AG04449 (cell line): ENCODE results near the gene AZU1.

Experiments used
- CTCF ChIA-PET: fragments of 350-600 bp; formaldehyde crosslinking; extraction: SDS; loops from one replicate; lab custom pipeline; 2021; ENCODE audit warnings: antibody characterized with exemption; lab: Yijun Ruan, JAX
- POLR2A ChIA-PET: fragments of 400-600, 350-600 bp; formaldehyde crosslinking; extraction: SDS; loops from one replicate; lab custom pipeline; 2020; ENCODE audit warnings: antibody characterized with exemption, inconsistent platforms; lab: Yijun Ruan, JAX
- DNase-seq: peaks from one replicate; pipeline ENCODE4 v3.0.0-alpha.2; 2010; ENCODE audit warnings: low read depth, low spot score
- H3K4me3 ChIP-seq: 2 replicates; pipeline ENCODE4 v1.5.1; 2011; ENCODE audit warnings: low read depth, mild to moderate bottlenecking, control low read depth, low read length
- TF ChIP-seq, protein P1 (sequence below): IDR thresholded peaks from one replicate; pipeline ENCODE4 v1.5.1; 2011; ENCODE audit warnings: mild to moderate bottlenecking, moderate library complexity, low read length, control low read depth, inconsistent platforms; ENCODE audit not compliant: insufficient read depth; ENCODE audit errors: missing control alignments

Gene AZU1

DNA sequence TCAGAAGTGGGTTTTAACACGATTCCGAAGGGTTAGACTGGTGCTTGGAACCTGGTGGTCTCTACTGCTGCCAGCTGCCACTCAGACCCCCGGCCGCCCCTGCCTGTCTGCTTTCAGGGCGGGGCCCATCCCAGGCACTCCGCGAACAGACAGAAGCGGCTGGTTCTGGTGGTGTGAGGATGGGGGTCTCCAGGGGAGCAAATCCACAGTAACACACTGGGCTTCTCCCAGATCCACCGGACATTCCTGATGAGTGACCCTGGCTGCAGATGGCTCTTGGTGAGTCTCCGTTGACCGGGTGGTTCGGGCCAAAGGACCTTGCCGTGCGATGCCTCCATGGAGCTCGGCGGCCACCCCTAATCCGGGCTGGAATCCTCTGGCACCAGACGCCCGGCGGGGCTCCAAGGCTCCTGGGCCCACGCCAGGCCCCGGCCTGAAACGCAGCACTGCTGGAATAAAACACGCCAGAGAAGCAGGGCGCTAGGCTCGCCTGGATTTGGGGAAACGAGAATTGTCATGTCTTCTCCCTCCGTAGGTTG is 32.5 kb upstream of the AZU1 start:
- POLR2A ChIA-PET, result interaction anchor here (0.6 kb wide), 1 partner anchor 161 kb away, joined by 3 read pairs; no protein-coding TSS in a partner anchor
- CTCF ChIA-PET, result interaction anchor here (1.1 kb wide), 1 partner anchor 24 kb away, joined by 3 read pairs; no protein-coding TSS in a partner anchor
- TF ChIP-seq, protein P1, sequence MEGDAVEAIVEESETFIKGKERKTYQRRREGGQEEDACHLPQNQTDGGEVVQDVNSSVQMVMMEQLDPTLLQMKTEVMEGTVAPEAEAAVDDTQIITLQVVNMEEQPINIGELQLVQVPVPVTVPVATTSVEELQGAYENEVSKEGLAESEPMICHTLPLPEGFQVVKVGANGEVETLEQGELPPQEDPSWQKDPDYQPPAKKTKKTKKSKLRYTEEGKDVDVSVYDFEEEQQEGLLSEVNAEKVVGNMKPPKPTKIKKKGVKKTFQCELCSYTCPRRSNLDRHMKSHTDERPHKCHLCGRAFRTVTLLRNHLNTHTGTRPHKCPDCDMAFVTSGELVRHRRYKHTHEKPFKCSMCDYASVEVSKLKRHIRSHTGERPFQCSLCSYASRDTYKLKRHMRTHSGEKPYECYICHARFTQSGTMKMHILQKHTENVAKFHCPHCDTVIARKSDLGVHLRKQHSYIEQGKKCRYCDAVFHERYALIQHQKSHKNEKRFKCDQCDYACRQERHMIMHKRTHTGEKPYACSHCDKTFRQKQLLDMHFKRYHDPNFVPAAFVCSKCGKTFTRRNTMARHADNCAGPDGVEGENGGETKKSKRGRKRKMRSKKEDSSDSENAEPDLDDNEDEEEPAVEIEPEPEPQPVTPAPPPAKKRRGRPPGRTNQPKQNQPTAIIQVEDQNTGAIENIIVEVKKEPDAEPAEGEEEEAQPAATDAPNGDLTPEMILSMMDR, result no peak
- no peak for DNase-seq
- no peak overlapping the region for H3K4me3 ChIP-seq

DNA sequence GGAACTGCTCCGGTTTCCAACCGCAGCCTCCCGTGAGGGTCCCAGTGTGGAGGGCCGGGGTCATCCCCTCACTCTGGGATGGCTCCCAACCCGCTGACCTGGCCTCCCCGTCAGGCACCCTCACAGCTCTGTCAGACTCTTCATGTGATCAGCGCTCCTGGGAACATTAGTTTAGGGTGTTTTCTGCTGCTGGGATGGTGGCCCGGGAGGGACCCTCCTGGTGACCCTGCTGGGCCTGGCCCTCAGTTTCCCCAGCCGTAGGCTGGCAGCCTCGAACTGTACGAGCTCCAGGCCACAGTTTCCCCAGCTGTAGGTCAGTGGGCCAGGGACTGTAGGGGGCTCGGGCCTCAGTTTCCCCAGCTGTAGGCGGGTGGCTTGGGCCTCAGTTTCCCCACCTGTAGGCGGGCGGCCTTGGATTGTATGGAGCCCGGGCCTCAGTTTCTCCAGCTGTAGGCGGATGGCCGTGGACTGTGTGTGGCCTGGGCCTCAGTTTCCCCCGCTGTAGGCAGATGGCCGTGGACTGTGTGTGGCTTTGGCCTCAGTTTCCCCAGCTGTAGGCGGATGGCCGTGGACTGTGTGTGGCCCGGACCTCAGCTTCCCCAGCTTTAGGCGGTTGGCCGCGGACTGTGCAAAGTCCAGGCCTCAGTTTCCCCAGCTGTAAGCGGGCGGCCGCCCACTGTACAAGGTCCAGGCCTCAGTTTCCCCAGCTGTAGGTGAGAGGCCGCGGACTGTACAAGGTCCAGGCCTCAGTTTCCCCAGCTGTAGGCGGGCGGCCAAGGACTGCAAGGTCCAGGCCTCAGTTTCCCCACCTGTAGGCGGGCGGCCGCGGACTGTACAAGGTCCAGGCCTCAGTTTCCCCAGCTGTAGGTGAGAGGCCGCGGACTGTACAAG is 31.7 kb upstream of the AZU1 start:
- POLR2A ChIA-PET, result interaction anchor here (0.6 to 1.1 kb wide), 3 partner anchors 10 to 162 kb away, joined by 3 to 7 read pairs (median 3); no protein-coding TSS in a partner anchor
- no peak for DNase-seq
- peak overlapping the region; percentile 65 for H3K4me3 ChIP-seq
- TF ChIP-seq, protein P1, result no peak
- CTCF ChIA-PET, result interaction anchor here (1.1 kb wide), 1 partner anchor 25 kb away, joined by 3 read pairs; no protein-coding TSS in a partner anchor

DNA sequence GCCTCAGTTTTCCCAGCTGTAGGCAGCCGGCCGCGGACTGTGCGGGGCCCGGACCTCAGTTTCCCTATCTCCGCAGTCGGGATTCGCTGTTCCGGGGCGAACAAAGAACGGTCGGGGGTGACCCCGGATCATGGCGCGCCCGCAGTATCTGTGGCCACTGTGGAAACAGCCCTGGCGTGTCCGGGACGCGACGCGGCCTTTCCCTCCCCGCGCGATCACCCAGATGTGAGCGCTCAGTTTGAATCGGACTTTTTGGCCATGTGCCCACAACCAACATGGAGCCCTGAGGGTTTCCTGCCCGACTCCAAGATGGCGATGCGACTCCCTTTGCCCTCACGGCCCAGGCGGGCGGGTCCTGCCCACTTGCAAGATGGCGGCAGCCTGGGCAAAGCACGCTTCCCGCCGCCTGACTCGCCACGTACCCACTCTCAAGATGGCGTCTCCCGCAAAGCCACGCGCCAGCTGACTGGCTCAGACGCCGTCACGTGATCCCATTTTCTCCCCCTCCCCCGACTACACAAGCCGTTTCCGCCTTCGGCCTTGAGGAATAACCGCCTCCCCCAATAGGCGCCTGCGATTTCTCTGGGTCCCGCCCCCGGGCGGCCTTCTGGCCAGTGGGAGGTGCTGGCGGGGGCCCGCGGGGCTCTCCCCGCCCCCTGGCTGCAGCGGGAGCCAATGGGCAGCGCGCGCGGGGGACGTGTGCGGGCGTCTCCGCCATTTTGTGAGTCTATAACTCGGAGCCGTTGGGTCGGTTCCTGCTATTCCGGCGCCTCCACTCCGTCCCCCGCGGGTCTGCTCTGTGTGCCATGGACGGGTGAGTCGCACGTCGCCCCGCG is 30.7 kb upstream of the AZU1 start, which contains the start of gene PTBP1:
Gene PTBP1, plus strand, starts transcription at position 761 of the 836 bp plus-strand sequence. Its CDS starts 46 bp downstream, at position 807.
- POLR2A ChIA-PET, result interaction anchor here (0.7 to 1.1 kb wide), 5 partner anchors 11 to 104 kb away, joined by 3 to 7 read pairs (median 4); no protein-coding TSS in a partner anchor
- CTCF ChIA-PET, result no interaction called here
- peak within 1 kb of the TSS; percentile 87 for H3K4me3 ChIP-seq
- TF ChIP-seq, protein P1, result no peak
- peak; percentile 100 for DNase-seq

DNA sequence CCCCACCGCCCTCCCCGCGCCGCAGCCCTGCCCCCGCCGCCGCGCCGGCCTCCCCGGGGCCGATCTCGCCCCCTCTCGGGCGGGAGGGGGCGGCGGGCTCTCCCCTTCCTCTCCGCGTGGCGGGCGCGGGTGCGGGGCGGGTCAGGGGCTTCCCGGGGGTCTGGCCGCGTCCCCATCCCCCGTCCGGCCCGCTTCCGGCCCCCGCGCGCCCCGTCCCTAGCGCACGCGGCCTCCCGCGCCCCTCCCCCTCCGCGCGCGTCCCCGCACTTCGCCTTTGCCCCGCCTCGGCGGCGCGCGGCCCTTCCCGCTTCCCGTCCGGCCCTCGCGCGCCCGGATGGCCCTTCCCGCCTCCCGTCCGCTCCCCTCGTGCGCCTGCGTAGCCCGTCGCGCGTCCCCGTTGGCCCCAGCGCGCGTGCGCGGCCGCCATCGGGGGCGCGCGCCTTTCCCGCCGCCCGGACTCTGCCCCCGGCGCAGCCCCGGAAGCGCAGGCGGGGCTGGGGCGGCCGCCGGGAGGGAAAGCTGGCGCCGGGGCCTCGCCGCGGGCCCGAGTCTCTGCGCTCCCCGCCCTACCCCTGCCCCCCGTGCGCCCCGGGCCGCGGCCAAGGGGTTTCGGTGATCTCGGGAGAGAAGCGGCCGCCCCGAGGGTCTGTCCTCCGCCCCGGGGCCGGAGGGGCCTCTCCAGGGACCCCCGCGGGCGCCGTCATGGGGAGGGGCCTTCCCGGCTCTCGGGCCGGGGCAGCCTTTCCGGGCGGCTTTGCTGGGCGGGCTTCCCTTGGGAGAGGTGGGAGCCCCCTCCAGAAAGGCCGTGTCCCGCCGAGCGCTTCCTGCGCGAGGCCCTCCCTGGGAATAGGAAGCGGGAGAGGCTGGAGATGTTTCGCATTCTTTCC is 29.9 kb upstream of the AZU1 start:
- POLR2A ChIA-PET, result interaction anchor here (0.7 to 1.5 kb wide), 4 partner anchors 45 to 104 kb away, joined by 4 read pairs; no protein-coding TSS in a partner anchor
- peak; percentile 21 for DNase-seq
- TF ChIP-seq, protein P1, result no peak
- CTCF ChIA-PET, result interaction anchor here (2.9 kb wide), 1 partner anchor 28 kb away, joined by 17 read pairs; no protein-coding TSS in a partner anchor
- peak overlapping the region; percentile 87 for H3K4me3 ChIP-seq

DNA sequence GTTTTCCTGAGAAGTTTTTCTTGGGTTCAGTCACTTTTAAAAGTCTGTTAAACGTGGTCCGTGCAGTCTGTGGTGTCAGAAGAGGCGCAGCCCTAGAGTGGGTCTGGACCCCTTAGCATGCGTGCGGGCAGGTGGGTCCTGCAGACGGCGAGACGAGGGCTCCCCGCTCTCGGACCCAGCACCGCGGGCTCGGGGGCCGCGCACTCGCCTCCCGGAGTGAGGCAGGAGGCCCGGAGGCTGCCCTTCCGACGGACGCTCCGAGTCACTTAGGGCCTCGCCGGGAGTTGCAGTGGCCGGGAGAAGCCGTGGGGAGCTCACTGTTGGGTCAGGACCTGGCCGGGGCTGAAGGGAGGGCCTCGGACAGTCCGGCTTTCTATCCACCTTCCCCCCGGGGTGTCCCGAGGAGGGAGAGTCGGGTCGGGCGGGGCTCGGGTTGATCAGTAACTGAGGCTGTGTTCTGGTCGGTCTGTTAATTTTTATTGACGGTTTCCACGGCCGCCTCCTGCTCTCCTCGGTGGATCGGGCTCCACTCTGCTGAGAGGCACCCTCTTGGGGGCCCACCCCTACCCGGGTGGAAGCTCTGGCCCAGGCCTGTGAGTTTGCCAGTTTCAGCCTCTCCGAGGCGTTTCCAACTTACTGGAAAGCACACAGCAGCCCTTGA is 29.1 kb upstream of the AZU1 start:
- TF ChIP-seq, protein P1, result no peak
- peak overlapping the region; percentile 87 for H3K4me3 ChIP-seq
- POLR2A ChIA-PET, result interaction anchor here (0.6 to 1.6 kb wide), 5 partner anchors 10 to 1663 kb away, joined by 3 to 4 read pairs (median 4); no protein-coding TSS in a partner anchor
- CTCF ChIA-PET, result interaction anchor here (0.6 to 2.9 kb wide), 4 partner anchors 13 to 160 kb away, joined by 3 to 17 read pairs (median 3); no protein-coding TSS in a partner anchor
- DNase-seq, result no peak
